ENCODE measurements around the gene TREML2.

Gene TREML2

GRCh38 chr6:41163419-41163717 lies 37.6 kb downstream of the TREML2 start:
- DNase-seq (ENCODE audit: low read depth, low spot score), result no peak
- Histone ChIP-seq H3K4me1 (ENCODE audit: insufficient read depth, insufficient read length) (peaks cover 7% of the 10 kb centered on the region), H3K4me3 (ENCODE audit: insufficient read length, low read depth) (no peak overlapping the region), H3K9ac (ENCODE audit: insufficient read length, low read depth) (no peak overlapping the region), H3K27me3 (ENCODE audit: insufficient read depth, insufficient read length) (no peaks in the 10 kb centered on the region), H3K9me3 (ENCODE audit: insufficient read depth, low read length) (no peaks in the 10 kb centered on the region), H3K36me3 (ENCODE audit: insufficient read depth, insufficient read length, low read length) (no peaks in the 10 kb centered on the region)
- TF ChIP-seq SUZ12 (IDR thresholded peaks at IDR 0.05; ENCODE audit: extremely low read depth, insufficient read depth, insufficient read length), result no peak
- no peak for TF ChIP-seq YY1 (IDR thresholded peaks at IDR 0.05; ENCODE audit: insufficient read depth, insufficient read length)
- no peak for TF ChIP-seq ZNF274 (IDR thresholded peaks at IDR 0.05; ENCODE audit: low read depth, low read length)

DNA sequence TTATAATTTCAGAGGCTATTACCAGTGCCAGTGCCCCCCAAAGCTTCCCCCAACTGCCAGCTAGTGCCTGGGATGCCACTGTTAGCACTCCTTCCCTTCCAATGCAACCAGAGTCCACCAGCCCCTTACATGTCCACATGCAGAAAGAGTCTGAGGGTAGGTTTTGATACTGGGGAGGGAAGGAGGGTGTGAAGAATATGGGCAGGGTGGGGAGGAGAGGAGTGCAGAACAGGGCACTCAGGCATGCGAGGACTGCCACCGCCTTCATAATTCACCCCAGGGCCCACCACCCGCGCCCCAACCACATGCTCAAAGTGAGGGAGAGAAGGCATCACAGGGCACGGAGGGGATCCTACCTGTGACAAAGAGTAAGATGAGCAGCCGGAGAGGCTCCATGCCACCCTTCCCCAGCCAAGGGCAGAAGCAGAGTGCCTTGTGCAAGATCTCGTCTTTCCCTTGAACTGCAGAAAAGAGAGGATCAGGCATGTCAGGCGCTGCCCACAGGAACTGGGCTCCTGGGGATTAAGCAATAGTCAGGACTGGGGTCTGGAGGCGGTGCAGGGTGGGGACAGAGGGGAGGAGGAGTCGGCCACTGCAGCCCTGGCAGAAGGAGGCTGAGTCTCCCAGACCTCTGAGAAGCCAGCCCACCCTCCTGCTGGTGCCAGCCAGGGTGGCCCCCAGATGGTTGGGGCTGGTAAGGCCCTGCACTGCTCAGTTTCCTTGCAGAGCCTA lies 38.1 kb downstream of the TREML2 start, which contains the start of gene TREM2:
TREM2 (minus strand) TSS at position 430 of the 732 bp plus-strand sequence; CDS start at position 396, 34 bp downstream.
- Histone ChIP-seq H3K4me3 (ENCODE audit: insufficient read length, low read depth) (no peak within 1 kb of the TSS), H3K9me3 (ENCODE audit: insufficient read depth, low read length) (no peaks in the 10 kb centered on the region), H3K36me3 (ENCODE audit: insufficient read depth, insufficient read length, low read length) (no peaks in the 10 kb centered on the region), H3K4me1 (ENCODE audit: insufficient read depth, insufficient read length) (peaks cover 7% of the 10 kb centered on the region), H3K9ac (ENCODE audit: insufficient read length, low read depth) (no peak within 1 kb of the TSS), H3K27me3 (ENCODE audit: insufficient read depth, insufficient read length) (no peaks in the 10 kb centered on the region)
- DNase-seq (ENCODE audit: low read depth, low spot score), result no peak
- TF ChIP-seq ZNF274 (IDR thresholded peaks at IDR 0.05; ENCODE audit: low read depth, low read length) (no peak), SUZ12 (IDR thresholded peaks at IDR 0.05; ENCODE audit: extremely low read depth, insufficient read depth, insufficient read length) (no peak), YY1 (IDR thresholded peaks at IDR 0.05; ENCODE audit: insufficient read depth, insufficient read length) (no peak)

DNA sequence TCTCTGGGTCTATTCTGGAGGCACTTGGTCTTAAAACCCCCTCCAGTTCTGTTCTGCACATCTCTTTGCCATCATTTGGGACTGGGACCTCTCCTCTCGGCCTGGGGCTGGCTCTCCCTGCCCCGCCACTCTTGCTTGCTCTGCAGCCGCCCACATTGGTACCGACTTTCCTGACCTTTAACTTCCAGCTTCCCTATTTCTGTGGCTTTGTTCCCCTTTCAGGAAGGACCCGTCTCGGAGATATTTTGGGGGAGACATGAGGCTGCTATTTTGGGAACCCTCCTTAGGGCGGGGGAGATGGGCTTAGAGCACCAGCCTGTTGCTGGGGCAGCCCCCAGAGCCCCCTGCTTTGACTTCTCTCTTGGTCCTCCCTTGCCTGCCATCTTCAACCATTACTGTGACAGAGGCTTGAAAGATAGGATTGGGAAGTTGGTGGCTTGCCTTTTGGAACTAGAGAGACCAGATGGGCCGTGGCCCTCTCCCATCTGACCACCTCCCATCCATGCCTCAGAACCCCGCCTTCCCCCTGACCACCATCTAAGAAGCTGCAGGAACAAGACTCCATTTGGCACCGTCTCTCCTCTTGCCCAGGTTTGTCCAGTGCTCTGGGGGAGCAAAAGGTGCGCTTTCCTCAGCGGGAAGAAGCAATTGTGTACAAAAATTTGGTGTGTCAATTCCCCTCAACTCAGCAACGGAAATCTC lies 38.9 kb downstream of the TREML2 start:
- Histone ChIP-seq H3K4me1 (ENCODE audit: insufficient read depth, insufficient read length) (peaks cover 7% of the 10 kb centered on the region), H3K9me3 (ENCODE audit: insufficient read depth, low read length) (no peaks in the 10 kb centered on the region), H3K9ac (ENCODE audit: insufficient read length, low read depth) (no peak overlapping the region), H3K36me3 (ENCODE audit: insufficient read depth, insufficient read length, low read length) (no peaks in the 10 kb centered on the region), H3K27me3 (ENCODE audit: insufficient read depth, insufficient read length) (no peaks in the 10 kb centered on the region), H3K4me3 (ENCODE audit: insufficient read length, low read depth) (no peak overlapping the region)
- TF ChIP-seq ZNF274 (IDR thresholded peaks at IDR 0.05; ENCODE audit: low read depth, low read length), result no peak
- no peak for DNase-seq (ENCODE audit: low read depth, low spot score)

GRCh38 chr6:41161380-41161779 lies 39.6 kb downstream of the TREML2 start:
- no peak for TF ChIP-seq ZNF274 (IDR thresholded peaks at IDR 0.05; ENCODE audit: low read depth, low read length)
- no peak for TF ChIP-seq SUZ12 (IDR thresholded peaks at IDR 0.05; ENCODE audit: extremely low read depth, insufficient read depth, insufficient read length)
- no peak for TF ChIP-seq YY1 (IDR thresholded peaks at IDR 0.05; ENCODE audit: insufficient read depth, insufficient read length)
- DNase-seq (ENCODE audit: low read depth, low spot score), result no peak
- Histone ChIP-seq H3K9ac (ENCODE audit: insufficient read length, low read depth) (no peak overlapping the region), H3K4me1 (ENCODE audit: insufficient read depth, insufficient read length) (peaks cover 7% of the 10 kb centered on the region), H3K9me3 (ENCODE audit: insufficient read depth, low read length) (no peaks in the 10 kb centered on the region), H3K27me3 (ENCODE audit: insufficient read depth, insufficient read length) (no peaks in the 10 kb centered on the region), H3K4me3 (ENCODE audit: insufficient read length, low read depth) (no peak overlapping the region), H3K36me3 (ENCODE audit: insufficient read depth, insufficient read length, low read length) (no peaks in the 10 kb centered on the region)

DNA sequence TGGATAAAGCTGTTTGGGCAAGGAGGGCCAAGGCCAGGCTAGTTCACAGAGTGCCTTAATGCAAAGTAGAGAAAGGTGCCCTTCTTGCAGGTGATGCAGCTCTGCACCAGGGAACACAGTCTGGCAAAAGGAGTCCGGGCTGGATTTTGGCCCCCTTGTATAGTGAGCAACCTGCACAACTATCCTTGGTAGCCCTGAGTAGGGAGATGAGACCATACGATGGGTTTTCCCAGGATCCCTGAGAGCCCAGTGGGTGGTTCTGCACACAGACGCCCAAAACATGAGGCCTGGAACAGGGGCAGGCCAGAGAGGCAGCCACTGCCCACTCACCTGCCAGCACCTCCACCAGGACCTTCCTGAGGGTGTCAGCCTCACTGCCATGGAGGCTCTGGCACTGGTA lies 40.0 kb downstream of the TREML2 start:
- TF ChIP-seq YY1 (IDR thresholded peaks at IDR 0.05; ENCODE audit: insufficient read depth, insufficient read length), result no peak
- no peak overlapping the region for H3K9ac ChIP-seq (ENCODE audit: insufficient read length, low read depth)
- no peak for DNase-seq (ENCODE audit: low read depth, low spot score)
- H3K36me3 ChIP-seq (ENCODE audit: insufficient read depth, insufficient read length, low read length), result no peaks in the 10 kb centered on the region
- H3K4me1 ChIP-seq (ENCODE audit: insufficient read depth, insufficient read length), result peaks cover 7% of the 10 kb centered on the region
- no peaks in the 10 kb centered on the region for H3K9me3 ChIP-seq (ENCODE audit: insufficient read depth, low read length)
- H3K27me3 ChIP-seq (ENCODE audit: insufficient read depth, insufficient read length), result no peaks in the 10 kb centered on the region
- H3K4me3 ChIP-seq (ENCODE audit: insufficient read length, low read depth), result no peak overlapping the region

- Histone ChIP-seq H3K9ac (ENCODE audit: insufficient read length, low read depth) (no peak overlapping the region), H3K27me3 (ENCODE audit: insufficient read depth, insufficient read length) (no peaks in the 10 kb centered on the region), H3K9me3 (ENCODE audit: insufficient read depth, low read length) (no peaks in the 10 kb centered on the region), H3K36me3 (ENCODE audit: insufficient read depth, insufficient read length, low read length) (no peaks in the 10 kb centered on the region), H3K4me3 (ENCODE audit: insufficient read length, low read depth) (no peak overlapping the region), H3K4me1 (ENCODE audit: insufficient read depth, insufficient read length) (peaks cover 7% of the 10 kb centered on the region)
- DNase-seq (ENCODE audit: low read depth, low spot score), result no peak
- TF ChIP-seq ZNF274 (IDR thresholded peaks at IDR 0.05; ENCODE audit: low read depth, low read length), result no peak
- TF ChIP-seq SUZ12 (IDR thresholded peaks at IDR 0.05; ENCODE audit: extremely low read depth, insufficient read depth, insufficient read length), result no peak
- TF ChIP-seq YY1 (IDR thresholded peaks at IDR 0.05; ENCODE audit: insufficient read depth, insufficient read length), result no peak
These were observed 41.4 kb downstream of the TREML2 start for GRCh38 chr6:41159415-41160082.

- no peaks in the 10 kb centered on the region for H3K9me3 ChIP-seq (ENCODE audit: insufficient read depth, low read length)
- no peak for DNase-seq (ENCODE audit: low read depth, low spot score)
- H3K36me3 ChIP-seq (ENCODE audit: insufficient read depth, insufficient read length, low read length), result no peaks in the 10 kb centered on the region
- H3K4me1 ChIP-seq (ENCODE audit: insufficient read depth, insufficient read length), result no peaks in the 10 kb centered on the region
- H3K27me3 ChIP-seq (ENCODE audit: insufficient read depth, insufficient read length), result no peaks in the 10 kb centered on the region
- no peak overlapping the region for H3K4me3 ChIP-seq (ENCODE audit: insufficient read length, low read depth)
- H3K9ac ChIP-seq (ENCODE audit: insufficient read length, low read depth), result no peak overlapping the region
- TF ChIP-seq ZNF274 (IDR thresholded peaks at IDR 0.05; ENCODE audit: low read depth, low read length), result no peak
- TF ChIP-seq SUZ12 (IDR thresholded peaks at IDR 0.05; ENCODE audit: extremely low read depth, insufficient read depth, insufficient read length), result no peak
- no peak for TF ChIP-seq YY1 (IDR thresholded peaks at IDR 0.05; ENCODE audit: insufficient read depth, insufficient read length)
These were observed 43.6 kb downstream of the TREML2 start for GRCh38 chr6:41157323-41157722.
